ENCODE results near the gene RCAN2. TPM values are rescaled to one million over a fixed set of nuclear protein-coding genes. Genes with fewer than 3 reads are reported as not detected.

RCAN2 gene
- total and polyA plus RNA-seq, 2 experiments from 2014 or later: 44.9 to 55.6 TPM

- H3K4me1 ChIP-seq (ENCODE audit: low read depth): no peaks in the 10 kb centered on the region
Observed at GRCh38 chr6:46370622-46371021, 120.6 kb downstream of the RCAN2 start.

GRCh38 chr6:46368169-46368536, 123.1 kb downstream of the RCAN2 start:
- no peak for TF ChIP-seq CTCF (IDR thresholded peaks at IDR 0.05; ENCODE audit: low read depth, low read length)
- H3K36me3 ChIP-seq: no peaks in the 10 kb centered on the region
- H3K4me3 ChIP-seq: no peak overlapping the region
- no peaks in the 10 kb centered on the region for H3K27me3 ChIP-seq
- DNase-seq (ENCODE audit: low read depth in 1 of 2, low spot score in 1 of 2): no peak
- H3K9me3 ChIP-seq (ENCODE audit: low read depth): no peaks in the 10 kb centered on the region
- H3K27ac ChIP-seq: no peak overlapping the region
- no peaks in the 10 kb centered on the region for H3K4me1 ChIP-seq (ENCODE audit: low read depth)

More at GRCh38 chr6:46370622-46371021, 120.6 kb downstream of the RCAN2 start:
- H3K9me3 ChIP-seq (ENCODE audit: low read depth): no peaks in the 10 kb centered on the region
- no peak overlapping the region for H3K4me3 ChIP-seq
- H3K27me3 ChIP-seq: no peaks in the 10 kb centered on the region
- TF ChIP-seq CTCF (IDR thresholded peaks at IDR 0.05; ENCODE audit: low read depth, low read length): no peak
- no peak overlapping the region for H3K27ac ChIP-seq
- no peak for DNase-seq (ENCODE audit: low read depth in 1 of 2, low spot score in 1 of 2)
- H3K36me3 ChIP-seq: no peaks in the 10 kb centered on the region

GRCh38 chr6:46367354-46368168, 123.7 kb downstream of the RCAN2 start:
- DNase-seq (ENCODE audit: low read depth in 1 of 2, low spot score in 1 of 2): no peak
- H3K4me3 ChIP-seq: no peak overlapping the region
- no peaks in the 10 kb centered on the region for H3K9me3 ChIP-seq (ENCODE audit: low read depth)
- H3K4me1 ChIP-seq (ENCODE audit: low read depth): no peaks in the 10 kb centered on the region
- no peak for TF ChIP-seq CTCF (IDR thresholded peaks at IDR 0.05; ENCODE audit: low read depth, low read length)
- no peak overlapping the region for H3K27ac ChIP-seq
- H3K36me3 ChIP-seq: no peaks in the 10 kb centered on the region
- no peaks in the 10 kb centered on the region for H3K27me3 ChIP-seq

GRCh38 chr6:46366190-46366900, 124.9 kb downstream of the RCAN2 start:
- Histone ChIP-seq H3K4me3 (no peak overlapping the region), H3K27me3 (no peaks in the 10 kb centered on the region), H3K36me3 (no peaks in the 10 kb centered on the region), H3K4me1 (ENCODE audit: low read depth) (no peaks in the 10 kb centered on the region), H3K27ac (no peak overlapping the region), H3K9me3 (ENCODE audit: low read depth) (no peaks in the 10 kb centered on the region)
- no peak for DNase-seq (ENCODE audit: low read depth in 1 of 2, low spot score in 1 of 2)
- no peak for TF ChIP-seq CTCF (IDR thresholded peaks at IDR 0.05; ENCODE audit: low read depth, low read length)

- Histone ChIP-seq H3K27ac (no peak overlapping the region), H3K9me3 (ENCODE audit: low read depth) (no peaks in the 10 kb centered on the region), H3K4me1 (ENCODE audit: low read depth) (no peaks in the 10 kb centered on the region), H3K36me3 (no peaks in the 10 kb centered on the region), H3K27me3 (no peaks in the 10 kb centered on the region), H3K4me3 (no peak overlapping the region)
- DNase-seq (ENCODE audit: low read depth in 1 of 2, low spot score in 1 of 2): no peak
- no peak for TF ChIP-seq CTCF (IDR thresholded peaks at IDR 0.05; ENCODE audit: low read depth, low read length)
Observed at GRCh38 chr6:46357591-46357990, 133.7 kb downstream of the RCAN2 start.
